Erythroblast (primary cell): ENCODE results near the gene SLC23A3.

Experiments used
- GATA1 ChIP-seq: IDR thresholded peaks from 2 replicates; pipeline ENCODE4 v1.6.1; 2011; ENCODE audit warnings: low read depth, mild to moderate bottlenecking, control low read depth, low read length, moderate library complexity
- POLR2A ChIP-seq: IDR thresholded peaks from 2 replicates; pipeline ENCODE4 v1.6.1; 2011; ENCODE audit warnings: mild to moderate bottlenecking, low read length

DNA sequence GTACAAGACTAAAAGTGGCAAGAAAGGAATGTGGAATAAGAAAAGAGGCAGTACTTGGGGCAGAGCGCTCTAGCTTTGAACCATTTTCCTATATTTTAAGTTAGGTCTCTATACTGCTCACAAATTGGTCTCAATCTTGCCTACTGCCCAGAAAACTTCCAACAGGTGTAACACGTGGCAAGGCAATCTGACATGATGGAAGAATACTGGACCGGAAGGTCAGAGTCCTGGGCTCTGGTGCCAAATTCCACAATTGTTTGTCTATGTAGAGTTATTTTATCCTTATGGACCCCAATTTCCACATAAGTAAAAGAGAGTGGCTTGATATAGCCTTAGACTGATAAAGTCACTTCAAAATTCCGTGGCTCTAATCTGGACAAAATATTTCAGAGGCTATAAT, 38.1 kb downstream of the SLC23A3 start:
- TF ChIP-seq POLR2A (no peak), GATA1 (no peak)
